ENCODE data around the gene RAB41. TPM values are rescaled to one million over a fixed set of nuclear protein-coding genes. Genes with fewer than 3 reads are reported as not detected.

RAB41 gene
- total and polyA plus RNA-seq, 10 of the 15 experiments (the other 5 are each of a cell fraction or from before 2014, with no cell fraction given), result 0.05 to 0.31 TPM; not detected in 8

DNA sequence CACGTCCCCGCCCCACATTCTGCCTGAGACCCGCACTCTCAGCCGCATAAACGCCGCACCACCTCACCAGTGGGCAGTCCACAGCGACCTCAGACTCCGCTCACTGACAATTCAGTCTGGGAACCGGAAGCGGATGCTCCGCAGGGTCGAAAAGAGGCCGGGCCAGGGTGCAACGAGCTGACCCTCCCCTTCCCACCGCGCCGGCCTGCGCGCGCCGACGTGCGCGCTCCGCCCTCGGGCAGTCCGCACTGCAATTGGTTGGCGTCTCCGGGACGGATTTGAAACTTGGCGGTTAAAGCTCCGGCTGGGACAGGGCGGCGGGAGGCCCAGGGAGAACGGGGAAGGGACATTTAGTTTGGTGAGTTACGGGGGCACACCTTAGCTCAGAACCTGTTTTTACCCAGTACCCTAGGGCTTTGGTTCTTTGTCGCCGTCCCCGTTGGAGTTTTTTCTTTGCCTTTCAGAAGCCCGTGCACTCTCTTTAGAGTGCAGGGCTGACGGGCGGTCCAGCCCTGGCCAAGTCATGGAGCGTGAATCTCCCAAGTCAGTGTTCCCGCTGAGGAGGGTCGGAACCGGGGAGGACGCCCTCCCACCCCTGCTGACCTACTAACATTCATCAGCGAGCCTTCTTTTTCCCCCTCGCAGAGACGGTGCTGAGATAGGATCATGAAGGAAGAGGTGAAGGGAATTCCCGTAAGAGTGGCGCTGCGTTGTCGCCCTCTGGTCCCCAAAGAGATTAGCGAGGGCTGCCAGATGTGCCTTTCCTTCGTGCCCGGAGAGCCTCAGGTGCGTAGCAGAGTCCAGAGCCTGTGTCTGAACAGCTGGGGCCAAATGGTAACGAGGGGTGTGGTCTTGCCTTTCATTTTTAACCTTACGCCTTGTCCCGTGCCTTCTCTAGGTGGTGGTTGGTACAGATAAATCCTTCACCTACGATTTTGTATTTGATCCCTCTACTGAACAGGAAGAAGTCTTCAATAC lies 8.1 kb downstream of the RAB41 start, which contains the start of the genes KIF4A and PDZD11 (continued):
- TF ChIP-seq ZBTB33 (IDR thresholded peaks at IDR 0.05) (no peak), MTA3 (IDR thresholded peaks at IDR 0.05; ENCODE audit: borderline replicate concordance, low read length) (no peak), SMAD5 (IDR thresholded peaks at IDR 0.05; ENCODE audit: low read depth) (no peak), EP300 (IDR thresholded peaks at IDR 0.05; ENCODE audit: borderline replicate concordance in 1 of 2, control insufficient read depth in 1 of 2, low read depth in 2 of 2, low read length in 2 of 2) (no peak), ZNF622 (IDR thresholded peaks at IDR 0.05) (no peak), MYC (IDR thresholded peaks at IDR 0.05; ENCODE audit: insufficient read depth, insufficient read length, insufficient replicate concordance, low read length, severe bottlenecking) (no peak), YY1 (IDR thresholded peaks at IDR 0.05; ENCODE audit: low read depth, low read length) (no peak), EGR1 (IDR thresholded peaks at IDR 0.05; ENCODE audit: borderline replicate concordance in 1 of 2, low read depth in 2 of 2, low read length in 2 of 2) (no peak), ZNF274 (IDR thresholded peaks at IDR 0.05; ENCODE audit: insufficient read depth, insufficient read length) (no peak), ZBTB40 (IDR thresholded peaks at IDR 0.05; ENCODE audit: borderline replicate concordance) (peak; percentile 78), SMC3 (IDR thresholded peaks at IDR 0.05; ENCODE audit: borderline replicate concordance, low read length) (no peak)
- TF ChIP-seq, protein P1, sequence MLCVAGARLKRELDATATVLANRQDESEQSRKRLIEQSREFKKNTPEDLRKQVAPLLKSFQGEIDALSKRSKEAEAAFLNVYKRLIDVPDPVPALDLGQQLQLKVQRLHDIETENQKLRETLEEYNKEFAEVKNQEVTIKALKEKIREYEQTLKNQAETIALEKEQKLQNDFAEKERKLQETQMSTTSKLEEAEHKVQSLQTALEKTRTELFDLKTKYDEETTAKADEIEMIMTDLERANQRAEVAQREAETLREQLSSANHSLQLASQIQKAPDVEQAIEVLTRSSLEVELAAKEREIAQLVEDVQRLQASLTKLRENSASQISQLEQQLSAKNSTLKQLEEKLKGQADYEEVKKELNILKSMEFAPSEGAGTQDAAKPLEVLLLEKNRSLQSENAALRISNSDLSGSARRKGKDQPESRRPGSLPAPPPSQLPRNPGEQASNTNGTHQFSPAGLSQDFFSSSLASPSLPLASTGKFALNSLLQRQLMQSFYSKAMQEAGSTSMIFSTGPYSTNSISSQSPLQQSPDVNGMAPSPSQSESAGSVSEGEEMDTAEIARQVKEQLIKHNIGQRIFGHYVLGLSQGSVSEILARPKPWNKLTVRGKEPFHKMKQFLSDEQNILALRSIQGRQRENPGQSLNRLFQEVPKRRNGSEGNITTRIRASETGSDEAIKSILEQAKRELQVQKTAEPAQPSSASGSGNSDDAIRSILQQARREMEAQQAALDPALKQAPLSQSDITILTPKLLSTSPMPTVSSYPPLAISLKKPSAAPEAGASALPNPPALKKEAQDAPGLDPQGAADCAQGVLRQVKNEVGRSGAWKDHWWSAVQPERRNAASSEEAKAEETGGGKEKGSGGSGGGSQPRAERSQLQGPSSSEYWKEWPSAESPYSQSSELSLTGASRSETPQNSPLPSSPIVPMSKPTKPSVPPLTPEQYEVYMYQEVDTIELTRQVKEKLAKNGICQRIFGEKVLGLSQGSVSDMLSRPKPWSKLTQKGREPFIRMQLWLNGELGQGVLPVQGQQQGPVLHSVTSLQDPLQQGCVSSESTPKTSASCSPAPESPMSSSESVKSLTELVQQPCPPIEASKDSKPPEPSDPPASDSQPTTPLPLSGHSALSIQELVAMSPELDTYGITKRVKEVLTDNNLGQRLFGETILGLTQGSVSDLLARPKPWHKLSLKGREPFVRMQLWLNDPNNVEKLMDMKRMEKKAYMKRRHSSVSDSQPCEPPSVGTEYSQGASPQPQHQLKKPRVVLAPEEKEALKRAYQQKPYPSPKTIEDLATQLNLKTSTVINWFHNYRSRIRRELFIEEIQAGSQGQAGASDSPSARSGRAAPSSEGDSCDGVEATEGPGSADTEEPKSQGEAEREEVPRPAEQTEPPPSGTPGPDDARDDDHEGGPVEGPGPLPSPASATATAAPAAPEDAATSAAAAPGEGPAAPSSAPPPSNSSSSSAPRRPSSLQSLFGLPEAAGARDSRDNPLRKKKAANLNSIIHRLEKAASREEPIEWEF (IDR thresholded peaks at IDR 0.05; ENCODE audit: insufficient replicate concordance, low read depth, low read length), result no peak
- TF ChIP-seq, protein P2, sequence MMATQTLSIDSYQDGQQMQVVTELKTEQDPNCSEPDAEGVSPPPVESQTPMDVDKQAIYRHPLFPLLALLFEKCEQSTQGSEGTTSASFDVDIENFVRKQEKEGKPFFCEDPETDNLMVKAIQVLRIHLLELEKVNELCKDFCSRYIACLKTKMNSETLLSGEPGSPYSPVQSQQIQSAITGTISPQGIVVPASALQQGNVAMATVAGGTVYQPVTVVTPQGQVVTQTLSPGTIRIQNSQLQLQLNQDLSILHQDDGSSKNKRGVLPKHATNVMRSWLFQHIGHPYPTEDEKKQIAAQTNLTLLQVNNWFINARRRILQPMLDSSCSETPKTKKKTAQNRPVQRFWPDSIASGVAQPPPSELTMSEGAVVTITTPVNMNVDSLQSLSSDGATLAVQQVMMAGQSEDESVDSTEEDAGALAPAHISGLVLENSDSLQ (IDR thresholded peaks at IDR 0.05), result no peak
